Tibial nerve (tissue), 4 donors: ENCODE measurements around the gene HACE1. TPM values are rescaled to one million over a fixed set of nuclear protein-coding genes. Genes with fewer than 3 reads are reported as not detected.

ENCODE experiments used
- DNase-seq, 2 donors: peaks; one replicate each; pipeline ENCODE4 v3.0.0-alpha.2; 2019; ENCODE audit warnings: low spot score in 2 of 2
- H3K27ac ChIP-seq, 4 donors: fragments of 200-600 bp; sonication (generic) in 3 of 4; one replicate each; pipeline ENCODE4 v1.5.1; 2017 to 2019; ENCODE audit warnings: mild to moderate bottlenecking in 1 of 4
- H3K27me3 ChIP-seq, 2 donors: fragments of 200-600 bp; sonication (generic) in 1 of 2; one replicate each; pipeline versions ENCODE4 v1.5.1 to v1.6.0; 2017 to 2019
- H3K36me3 ChIP-seq, 3 donors: fragments of 200-600 bp; sonication (generic); one replicate each; pipeline ENCODE4 v1.5.1; 2018 to 2019
- H3K4me1 ChIP-seq, 4 donors: fragments of 200-600 bp; sonication (generic) in 3 of 4; one replicate each; pipeline ENCODE4 v1.5.1; 2017 to 2019
- H3K4me3 ChIP-seq, 4 donors: fragments of 200-600 bp; sonication (generic) in 3 of 4; one replicate each; pipeline ENCODE4 v1.5.1; 2017 to 2019; ENCODE audit warnings: mild to moderate bottlenecking in 1 of 4, moderate library complexity in 1 of 4
- H3K9me3 ChIP-seq, 4 donors: fragments of 200-600 bp; sonication (generic) in 3 of 4; one replicate each; pipeline ENCODE4 v1.5.1; 2017 to 2019
- EP300 ChIP-seq, 2 donors: sonication (generic); formaldehyde crosslinking; IDR thresholded peaks; one replicate each; pipeline ENCODE4 v1.6.1; 2017; ENCODE audit warnings: antibody characterized with exemption in 2 of 2, mild to moderate bottlenecking in 1 of 2
- POLR2A ChIP-seq, 2 donors: fragments of 450-650 bp; IDR thresholded peaks; one replicate each; pipeline ENCODE4 v1.6.1; 2017; ENCODE audit warnings: antibody characterized with exemption in 2 of 2, mild to moderate bottlenecking in 2 of 2, moderate library complexity in 2 of 2
- WGBS, 2 donors: methylation state at CpG; one replicate each; pipeline ENCODE4 v1.1.5; 2018; 5-methylcytosine and 5-hydroxymethylcytosine counted together
- total RNA-seq, 4 donors: library from RNA; depleted of rRNA; stranded (reverse); fragments of >200 nt; gene quantifications; one replicate each; pipeline ENCODE4 v1.1.0, GENCODE V29; 2016
- TF ChIP-seq, protein P1 (sequence below), 5 experiments: fragments of 200-600 bp in 3 of 5; fragments of 450-650 bp in 2 of 5; sonication (generic) in 3 of 5; IDR thresholded peaks; one replicate each; pipeline ENCODE4 v1.5.1; 2016 to 2019; ENCODE audit warnings: antibody characterized with exemption in 5 of 5, mild to moderate bottlenecking in 3 of 5, moderate library complexity in 2 of 5

HACE1 gene
- total RNA-seq, 4 donors from 2014 or later, result 26.2 to 37.5 (median 28.7) TPM

DNA sequence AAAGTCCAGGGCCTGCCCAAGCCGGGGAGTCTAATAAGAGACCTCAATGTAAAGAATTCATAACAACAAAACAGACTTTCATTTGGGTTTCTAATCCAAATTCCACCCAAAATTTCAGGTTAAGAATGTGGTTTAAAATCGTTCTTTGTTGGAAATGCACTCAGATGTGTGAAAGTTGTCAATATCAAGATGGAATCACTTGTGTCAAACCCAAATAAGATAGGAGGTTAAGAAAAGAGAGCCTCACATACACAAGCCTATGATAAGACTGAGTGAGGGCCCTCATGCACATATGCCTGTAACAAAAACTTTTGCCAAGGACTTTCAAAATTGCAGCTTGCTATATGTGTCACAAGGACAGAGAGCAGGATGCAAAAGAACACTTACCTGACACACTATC is 145.7 kb downstream of the HACE1 start:
- TF ChIP-seq POLR2A (IDR thresholded peaks at IDR 0.05), result no peak
- no peak for DNase-seq
- Histone ChIP-seq H3K27me3 (no peaks in the 10 kb centered on the region), H3K9me3 (no peaks in the 10 kb centered on the region), H3K4me1 (no peaks in the 10 kb centered on the region), H3K27ac (no peak overlapping the region), H3K4me3 (no peak overlapping the region), H3K36me3 (no peaks in the 10 kb centered on the region)
- 61 to 72% methylated on average over 2 of the region's 2 CpGs for WGBS, 2 donors

GRCh38 chr6:104711371-104711770 is 148.3 kb downstream of the HACE1 start:
- H3K4me1 ChIP-seq, result no peaks in the 10 kb centered on the region
- H3K27ac ChIP-seq, result no peak overlapping the region
- no peaks in the 10 kb centered on the region for H3K27me3 ChIP-seq
- no peak for TF ChIP-seq POLR2A (IDR thresholded peaks at IDR 0.05)
- TF ChIP-seq EP300 (IDR thresholded peaks at IDR 0.05), result no peak
- TF ChIP-seq, protein P1, sequence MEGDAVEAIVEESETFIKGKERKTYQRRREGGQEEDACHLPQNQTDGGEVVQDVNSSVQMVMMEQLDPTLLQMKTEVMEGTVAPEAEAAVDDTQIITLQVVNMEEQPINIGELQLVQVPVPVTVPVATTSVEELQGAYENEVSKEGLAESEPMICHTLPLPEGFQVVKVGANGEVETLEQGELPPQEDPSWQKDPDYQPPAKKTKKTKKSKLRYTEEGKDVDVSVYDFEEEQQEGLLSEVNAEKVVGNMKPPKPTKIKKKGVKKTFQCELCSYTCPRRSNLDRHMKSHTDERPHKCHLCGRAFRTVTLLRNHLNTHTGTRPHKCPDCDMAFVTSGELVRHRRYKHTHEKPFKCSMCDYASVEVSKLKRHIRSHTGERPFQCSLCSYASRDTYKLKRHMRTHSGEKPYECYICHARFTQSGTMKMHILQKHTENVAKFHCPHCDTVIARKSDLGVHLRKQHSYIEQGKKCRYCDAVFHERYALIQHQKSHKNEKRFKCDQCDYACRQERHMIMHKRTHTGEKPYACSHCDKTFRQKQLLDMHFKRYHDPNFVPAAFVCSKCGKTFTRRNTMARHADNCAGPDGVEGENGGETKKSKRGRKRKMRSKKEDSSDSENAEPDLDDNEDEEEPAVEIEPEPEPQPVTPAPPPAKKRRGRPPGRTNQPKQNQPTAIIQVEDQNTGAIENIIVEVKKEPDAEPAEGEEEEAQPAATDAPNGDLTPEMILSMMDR (IDR thresholded peaks at IDR 0.05), result no peak
- H3K9me3 ChIP-seq, result no peaks in the 10 kb centered on the region
- no peak for DNase-seq
- H3K4me3 ChIP-seq, result no peak overlapping the region
- H3K36me3 ChIP-seq, result no peaks in the 10 kb centered on the region
- 64 to 67% methylated on average over 4 of the region's 4 CpGs for WGBS, 2 donors

- no peaks in the 10 kb centered on the region for H3K4me1 ChIP-seq
- H3K27ac ChIP-seq, result no peak overlapping the region
- H3K27me3 ChIP-seq, result no peaks in the 10 kb centered on the region
- H3K36me3 ChIP-seq, result no peaks in the 10 kb centered on the region
- no peak for DNase-seq
- no peak for TF ChIP-seq EP300 (IDR thresholded peaks at IDR 0.05)
- TF ChIP-seq POLR2A (IDR thresholded peaks at IDR 0.05), result no peak
- TF ChIP-seq, protein P1 (IDR thresholded peaks at IDR 0.05), result no peak
- no peaks in the 10 kb centered on the region for H3K9me3 ChIP-seq
- no peak overlapping the region for H3K4me3 ChIP-seq
- 84 to 87% methylated on average over 4 of the region's 4 CpGs for WGBS, 2 donors
Measured at GRCh38 chr6:104710543-104711335, 149.0 kb downstream of the HACE1 start.

GRCh38 chr6:104705916-104706442 is 153.7 kb downstream of the HACE1 start:
- Histone ChIP-seq H3K27me3 (no peaks in the 10 kb centered on the region), H3K4me3 (no peak overlapping the region), H3K4me1 (no peaks in the 10 kb centered on the region), H3K36me3 (no peaks in the 10 kb centered on the region), H3K27ac (peak overlapping the region in 1 of 4 donors; percentile 25), H3K9me3 (no peaks in the 10 kb centered on the region)
- TF ChIP-seq EP300 (IDR thresholded peaks at IDR 0.05) (no peak), POLR2A (IDR thresholded peaks at IDR 0.05) (no peak)
- TF ChIP-seq, protein P1 (IDR thresholded peaks at IDR 0.05), result no peak
- DNase-seq, result no peak
- 83 to 86% methylated on average over 5 of the region's 5 CpGs for WGBS, 2 donors

DNA sequence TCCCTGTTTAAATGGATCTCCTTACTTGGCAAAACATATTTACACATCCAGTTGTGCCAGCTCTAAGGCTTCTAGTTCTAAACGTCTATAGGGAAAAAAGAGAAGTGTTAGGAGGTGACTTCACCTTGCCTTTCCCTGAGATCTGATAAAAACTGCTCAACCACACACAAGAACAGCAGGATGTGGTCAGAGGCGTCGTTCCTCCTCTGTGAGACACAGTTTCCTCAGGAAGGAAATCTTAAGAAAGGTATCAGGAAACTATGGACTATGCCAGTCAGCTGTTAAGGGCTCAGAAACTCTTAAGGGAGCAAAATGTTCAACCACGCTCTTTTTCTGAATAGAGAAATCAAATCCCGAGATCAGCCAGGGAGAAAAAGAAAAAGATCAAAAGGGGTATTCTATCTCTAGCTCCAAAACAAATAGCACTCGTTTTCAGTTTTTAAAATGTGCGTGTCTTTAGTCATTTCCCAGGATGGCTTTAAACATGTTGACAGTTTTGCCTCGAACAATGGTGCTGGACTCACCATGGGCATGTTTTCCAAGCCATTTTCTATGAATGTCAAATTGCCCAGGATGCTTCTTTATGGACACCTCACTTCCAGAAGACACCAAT is 154.5 kb downstream of the HACE1 start:
- H3K4me3 ChIP-seq, result no peak overlapping the region
- H3K27ac ChIP-seq, result peak overlapping the region in 1 of 4 donors; percentile 25
- H3K4me1 ChIP-seq, result no peaks in the 10 kb centered on the region
- no peaks in the 10 kb centered on the region for H3K9me3 ChIP-seq
- H3K27me3 ChIP-seq, result no peaks in the 10 kb centered on the region
- TF ChIP-seq POLR2A (IDR thresholded peaks at IDR 0.05) (no peak), EP300 (IDR thresholded peaks at IDR 0.05) (peak; percentile 14 to 64)
- TF ChIP-seq, protein P1 (IDR thresholded peaks at IDR 0.05), result no peak
- DNase-seq, result no peak
- WGBS, 2 donors, result 43 to 48% methylated on average over 8 of the region's 8 CpGs
- H3K36me3 ChIP-seq, result no peaks in the 10 kb centered on the region
